HepG2 (cell line): Measurements from ENCODE around the gene SMIM22. TPM values are rescaled to one million over a fixed set of nuclear protein-coding genes. Genes with fewer than 3 reads are reported as not detected.

Experiments used
- ATRX ChIP-seq: sonication (generic); formaldehyde crosslinking; IDR thresholded peaks from 2 replicates; pipeline ENCODE4 v1.4.0; 2020; ENCODE audit warnings: missing genetic modification reagents, borderline replicate concordance
- EHMT2 ChIP-seq: fragments of 200-600 bp; sonication (generic); IDR thresholded peaks from 2 replicates; pipeline ENCODE4 v1.7.0; 2017; ENCODE audit warnings: antibody characterized with exemption, low read depth, low read length, borderline replicate concordance
- FOSL1 ChIP-seq: sonication (generic); formaldehyde crosslinking; IDR thresholded peaks from 2 replicates; pipeline ENCODE4 v1.9.0; 2021; ENCODE audit warnings: missing genetic modification reagents, borderline replicate concordance
- JUND ChIP-seq: sonication (generic); formaldehyde crosslinking; IDR thresholded peaks from 2 replicates; pipeline ENCODE4 v1.8.0; 2022; ENCODE audit warnings: mild to moderate bottlenecking, missing genetic modification reagents
- SATB2 ChIP-seq: sonication (generic); formaldehyde crosslinking; IDR thresholded peaks from 2 replicates; pipeline ENCODE4 v1.5.0; 2020; ENCODE audit warnings: missing genetic modification reagents
- SKI ChIP-seq: fragments of 450-650 bp; IDR thresholded peaks from one replicate; pipeline ENCODE4 v1.6.1; 2018; ENCODE audit warnings: mild to moderate bottlenecking; ENCODE audit not compliant: partially characterized antibody
- SMAD9 ChIP-seq: sonication (generic); formaldehyde crosslinking; IDR thresholded peaks from 2 replicates; pipeline ENCODE4 v1.5.1; 2020; ENCODE audit warnings: mild to moderate bottlenecking, missing genetic modification reagents
- SPEN ChIP-seq: sonication (generic); formaldehyde crosslinking; IDR thresholded peaks from 2 replicates; pipeline ENCODE4 v1.5.1; 2020; ENCODE audit warnings: low read depth, mild to moderate bottlenecking, missing genetic modification reagents
- ZBTB34 ChIP-seq: sonication (generic); formaldehyde crosslinking; IDR thresholded peaks from 2 replicates; pipeline ENCODE4 v1.8.0; 2022; ENCODE audit warnings: mild to moderate bottlenecking, missing genetic modification reagents
- ZBTB7A ChIP-seq: sonication (generic); formaldehyde crosslinking; IDR thresholded peaks from 2 replicates; pipeline ENCODE4 v1.8.0; 2022; ENCODE audit warnings: mild to moderate bottlenecking, missing genetic modification reagents
- ZBTB7B ChIP-seq: sonication (generic); formaldehyde crosslinking; IDR thresholded peaks from 2 replicates; pipeline ENCODE4 v1.4.0; 2020; ENCODE audit warnings: missing genetic modification reagents
- ZFY ChIP-seq: sonication (generic); formaldehyde crosslinking; IDR thresholded peaks from 2 replicates; pipeline ENCODE4 v1.4.0; 2020; ENCODE audit warnings: missing genetic modification reagents
- ZNF18 ChIP-seq: sonication (generic); formaldehyde crosslinking; IDR thresholded peaks from 2 replicates; pipeline ENCODE4 v1.8.0; 2022; ENCODE audit warnings: mild to moderate bottlenecking, missing genetic modification reagents; ENCODE audit not compliant: insufficient replicate concordance
- ZNF3 ChIP-seq: IDR thresholded peaks from 2 replicates; pipeline ENCODE4 v1.7.0; 2017; ENCODE audit warnings: inconsistent platforms
- ZNF331 ChIP-seq: sonication (generic); formaldehyde crosslinking; IDR thresholded peaks from 2 replicates; pipeline ENCODE4 v1.4.0; 2020; ENCODE audit warnings: missing genetic modification reagents
- ZNF496 ChIP-seq: sonication (generic); formaldehyde crosslinking; IDR thresholded peaks from 2 replicates; pipeline ENCODE4 v1.8.1; 2023; ENCODE audit warnings: mild to moderate bottlenecking, moderate library complexity, missing genetic modification reagents; ENCODE audit not compliant: insufficient replicate concordance
- ZNF552 ChIP-seq: sonication (generic); formaldehyde crosslinking; IDR thresholded peaks from 2 replicates; pipeline ENCODE4 v1.9.0; 2022; ENCODE audit warnings: missing genetic modification reagents, mild to moderate bottlenecking, borderline replicate concordance
- ZSCAN31 ChIP-seq: sonication (generic); formaldehyde crosslinking; IDR thresholded peaks from 2 replicates; pipeline ENCODE4 v1.5.0; 2020; ENCODE audit warnings: low read depth, mild to moderate bottlenecking, missing genetic modification reagents
- polyA plus RNA-seq, 8 experiments: library from polyadenylated mRNA; depleted of rRNA in 3 of 8; stranded (reverse) in 7 of 8; unstranded in 1 of 8; fragments of >200 nt; fragmentation: Illumina TruSeq in 4 of 8; extraction: Trizol in 4 of 8; gene quantifications; 2 replicates each; pipeline versions ENCODE4 v1.2.1 to v1.2.3, GENCODE V29; 2011 to 2016; ENCODE audit warnings: low read depth in 4 of 8, missing spikeins in 1 of 8, mixed read lengths in 1 of 8; ENCODE audit not compliant: insufficient read depth in 1 of 8
- total RNA-seq, 5 experiments: library from RNA; depleted of rRNA; stranded (reverse); fragments of >200 nt; fragmentation: Illumina TruSeq; extraction: Trizol; gene quantifications; 2 replicates each; pipeline ENCODE4 v1.2.3, GENCODE V29; 2016; ENCODE audit warnings: low read depth in 1 of 5
- TF ChIP-seq, protein P1 (sequence below): sonication (generic); formaldehyde crosslinking; conservative IDR thresholded peaks from 2 replicates; pipeline ENCODE4 v1.4.0; 2020; ENCODE audit warnings: missing genetic modification reagents
- TF ChIP-seq, protein P2 (sequence below), 2 experiments: sonication (generic) in 1 of 2; formaldehyde crosslinking in 1 of 2; IDR thresholded peaks; 2 replicates each; pipeline versions ENCODE4 v1.5.1 to v1.6.1; 2011 to 2020; ENCODE audit warnings: borderline replicate concordance in 1 of 2, low read depth in 1 of 2, low read length in 1 of 2, mild to moderate bottlenecking in 1 of 2, missing genetic modification reagents in 1 of 2, moderate library complexity in 1 of 2

SMIM22 gene
- total and polyA plus RNA-seq, 2 of the 13 experiments (the other 11 are each of a cell fraction or from before 2014, with no cell fraction given): not detected

- TF ChIP-seq ATRX (CRISPR knock-in tag): no peak
- TF ChIP-seq, protein P1, sequence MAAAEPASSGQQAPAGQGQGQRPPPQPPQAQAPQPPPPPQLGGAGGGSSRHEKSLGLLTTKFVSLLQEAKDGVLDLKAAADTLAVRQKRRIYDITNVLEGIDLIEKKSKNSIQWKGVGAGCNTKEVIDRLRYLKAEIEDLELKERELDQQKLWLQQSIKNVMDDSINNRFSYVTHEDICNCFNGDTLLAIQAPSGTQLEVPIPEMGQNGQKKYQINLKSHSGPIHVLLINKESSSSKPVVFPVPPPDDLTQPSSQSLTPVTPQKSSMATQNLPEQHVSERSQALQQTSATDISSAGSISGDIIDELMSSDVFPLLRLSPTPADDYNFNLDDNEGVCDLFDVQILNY (CRISPR knock-in tag): no peak
- no peak for TF ChIP-seq EHMT2
- no peak for TF ChIP-seq ZNF496
- TF ChIP-seq ZNF3 (CRISPR knock-in tag): no peak
- peak; percentile 29; the same call in 1 of the 2 replicates for TF ChIP-seq ZSCAN31 (CRISPR knock-in tag)
- TF ChIP-seq ZNF552: 0 out of 2 replicates have a peak, but pooled peaks have one; percentile 23
- TF ChIP-seq ZBTB7A (CRISPR knock-in tag): no peak
- TF ChIP-seq SKI: peak; percentile 55
- peak; percentile 54 for TF ChIP-seq ZNF18 (CRISPR knock-in tag)
- no peak for TF ChIP-seq FOSL1
- no peak for TF ChIP-seq JUND (CRISPR knock-in tag)
- TF ChIP-seq ZBTB7B: no peak; the same call in 1 of the 2 replicates
- peak; percentile 39; the same call in 1 of the 2 replicates for TF ChIP-seq SPEN (CRISPR knock-in tag)
- TF ChIP-seq ZBTB34: no peak
- peak; percentile 56; the same call in 1 of the 2 replicates for TF ChIP-seq ZNF331 (CRISPR knock-in tag)
- no peak for TF ChIP-seq SATB2 (CRISPR knock-in tag)
- TF ChIP-seq, protein P2, sequence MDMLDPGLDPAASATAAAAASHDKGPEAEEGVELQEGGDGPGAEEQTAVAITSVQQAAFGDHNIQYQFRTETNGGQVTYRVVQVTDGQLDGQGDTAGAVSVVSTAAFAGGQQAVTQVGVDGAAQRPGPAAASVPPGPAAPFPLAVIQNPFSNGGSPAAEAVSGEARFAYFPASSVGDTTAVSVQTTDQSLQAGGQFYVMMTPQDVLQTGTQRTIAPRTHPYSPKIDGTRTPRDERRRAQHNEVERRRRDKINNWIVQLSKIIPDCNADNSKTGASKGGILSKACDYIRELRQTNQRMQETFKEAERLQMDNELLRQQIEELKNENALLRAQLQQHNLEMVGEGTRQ (IDR thresholded peaks at IDR 0.05; ENCODE audit: low read depth, low read length): no peak
- TF ChIP-seq, protein P2 (CRISPR knock-in tag; IDR thresholded peaks at IDR 0.05; ENCODE audit: borderline replicate concordance): no peak
- no peak for TF ChIP-seq SMAD9 (CRISPR knock-in tag)
- peak; percentile 70 for TF ChIP-seq ZFY (CRISPR knock-in tag)
These were observed 6.9 kb downstream of the SMIM22 start, which contains the start of gene ROGDI (continued) for GRCh38 chr16:4801962-4802658.
